Activated naive CD4-positive, alpha-beta T cell treated with anti-CD3 and anti-CD28 coated beads, Interleukin-2, amount 50 U/mL, for 72 hours (primary cell): Measurements from ENCODE around the gene SBNO2. TPM values are rescaled to one million over a fixed set of nuclear protein-coding genes. Genes with fewer than 3 reads are reported as not detected.

Experiments used
- ATAC-seq, 2 donors: fragments of 150-1000 bp; cut with Tn5 transposase; 2 replicates each; pipeline ENCODE4 v1.10.0; 2021; ENCODE audit warnings: mild to moderate bottlenecking in 2 of 2, moderate library complexity in 2 of 2
- DNase-seq, 2 donors: peaks; one replicate each; pipeline ENCODE4 v3.0.0; 2021 to 2022; ENCODE audit warnings: low spot score in 2 of 2
- H3K27ac Mint-ChIP-seq, 2 donors: one replicate each; pipeline ENCODE4 v1.8.0; 2022; ENCODE audit warnings: mild to moderate bottlenecking in 2 of 2, mixed read lengths in 2 of 2
- H3K36me3 Mint-ChIP-seq, 2 donors: one replicate each; pipeline ENCODE4 v1.8.0; 2022; ENCODE audit warnings: mixed read lengths in 2 of 2
- H3K9me3 Mint-ChIP-seq, 2 donors: one replicate each; pipeline ENCODE4 v1.8.0; 2022; ENCODE audit warnings: mixed read lengths in 2 of 2
- total RNA-seq, 2 donors: library from RNA; stranded (reverse); gene quantifications; one replicate each; pipeline ENCODE4 v1.2.3, GENCODE V29; 2022

SBNO2 gene
- total RNA-seq, 2 donors from 2014 or later, result 113 to 144 TPM

- DNase-seq (no peak), ATAC-seq (peak in 1 of 2 donors; percentile 5)
- Mint-ChIP-seq H3K27ac (no peak overlapping the region), H3K9me3 (no peaks in the 10 kb centered on the region), H3K36me3 (no peaks in the 10 kb centered on the region)
Measured at GRCh38 chr19:1109697-1110671, 64.1 kb downstream of the SBNO2 start.

GRCh38 chr19:1109032-1109551, 65.0 kb downstream of the SBNO2 start:
- no peak for ATAC-seq
- Mint-ChIP-seq H3K27ac (no peak overlapping the region), H3K36me3 (no peaks in the 10 kb centered on the region), H3K9me3 (no peaks in the 10 kb centered on the region)
- DNase-seq, result no peak

DNA sequence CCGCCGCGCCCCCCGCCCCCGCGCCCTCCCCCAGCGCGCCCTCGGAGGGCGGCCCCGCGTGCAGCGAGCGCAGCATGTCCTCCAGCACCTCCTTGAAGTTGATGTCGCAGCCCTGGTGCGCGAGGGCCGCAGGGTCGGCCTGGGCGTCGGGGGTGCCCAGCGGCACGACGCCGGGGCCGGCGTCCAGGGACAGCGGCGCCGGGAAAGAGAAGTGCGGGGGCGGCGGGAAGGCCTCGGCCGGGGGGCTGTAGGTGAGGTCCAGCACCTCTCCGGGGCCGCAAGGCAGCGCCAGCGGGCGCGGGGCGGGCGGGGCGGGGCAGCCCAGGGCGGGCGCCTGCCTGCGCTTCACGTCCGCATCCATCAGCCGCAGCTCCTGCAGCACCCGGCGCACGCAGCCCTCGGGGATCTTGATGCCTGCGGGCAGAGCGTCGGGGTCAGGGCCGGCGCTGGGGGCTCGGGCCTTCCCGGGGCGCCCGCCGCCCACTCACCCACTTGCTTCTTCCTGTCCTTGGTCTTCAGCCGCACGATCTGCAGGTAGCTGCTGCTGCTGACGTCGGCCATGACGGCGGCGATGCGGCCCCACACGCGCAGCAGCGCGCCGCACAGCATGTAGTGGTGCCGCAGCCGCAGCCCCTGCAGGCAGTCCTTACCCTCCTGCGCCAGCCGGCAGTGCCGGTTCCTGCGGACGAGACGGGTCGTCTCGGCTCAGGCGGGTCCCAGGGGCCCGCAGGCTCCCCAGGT, 65.6 kb downstream of the SBNO2 start:
- ATAC-seq, result no peak
- Mint-ChIP-seq H3K27ac (no peak overlapping the region), H3K9me3 (no peaks in the 10 kb centered on the region), H3K36me3 (no peaks in the 10 kb centered on the region)
- DNase-seq, result no peak

GRCh38 chr19:1107661-1108261, 66.3 kb downstream of the SBNO2 start:
- no peaks in the 10 kb centered on the region for H3K9me3 Mint-ChIP-seq
- no peak overlapping the region for H3K27ac Mint-ChIP-seq

GRCh38 chr19:1106841-1107660, 67.0 kb downstream of the SBNO2 start:
- H3K27ac Mint-ChIP-seq, result peak overlapping the region; percentile 81 to 82

More at GRCh38 chr19:1107661-1108261, 66.3 kb downstream of the SBNO2 start:
- DNase-seq (no peak), ATAC-seq (no peak)
- H3K36me3 Mint-ChIP-seq, result no peaks in the 10 kb centered on the region

GRCh38 chr19:1105873-1106840, 67.9 kb downstream of the SBNO2 start:
- Mint-ChIP-seq H3K27ac (peak overlapping the region; percentile 60 to 81), H3K36me3 (no peaks in the 10 kb centered on the region), H3K9me3 (no peaks in the 10 kb centered on the region)
- DNase-seq, result peak in 1 of 2 donors; percentile 32
- ATAC-seq, result no peak

More at GRCh38 chr19:1106841-1107660, 67.0 kb downstream of the SBNO2 start:
- H3K9me3 Mint-ChIP-seq, result no peaks in the 10 kb centered on the region
- ATAC-seq, result no peak
- no peaks in the 10 kb centered on the region for H3K36me3 Mint-ChIP-seq
- no peak for DNase-seq

- H3K9me3 Mint-ChIP-seq, result no peaks in the 10 kb centered on the region
- H3K27ac Mint-ChIP-seq, result peak overlapping the region; percentile 60 to 81
- H3K36me3 Mint-ChIP-seq, result peaks cover 0 to under 1% of the 10 kb centered on the region in 2 donors
- no peak for ATAC-seq
- no peak for DNase-seq
Measured at GRCh38 chr19:1105008-1105872, 68.8 kb downstream of the SBNO2 start.

DNA sequence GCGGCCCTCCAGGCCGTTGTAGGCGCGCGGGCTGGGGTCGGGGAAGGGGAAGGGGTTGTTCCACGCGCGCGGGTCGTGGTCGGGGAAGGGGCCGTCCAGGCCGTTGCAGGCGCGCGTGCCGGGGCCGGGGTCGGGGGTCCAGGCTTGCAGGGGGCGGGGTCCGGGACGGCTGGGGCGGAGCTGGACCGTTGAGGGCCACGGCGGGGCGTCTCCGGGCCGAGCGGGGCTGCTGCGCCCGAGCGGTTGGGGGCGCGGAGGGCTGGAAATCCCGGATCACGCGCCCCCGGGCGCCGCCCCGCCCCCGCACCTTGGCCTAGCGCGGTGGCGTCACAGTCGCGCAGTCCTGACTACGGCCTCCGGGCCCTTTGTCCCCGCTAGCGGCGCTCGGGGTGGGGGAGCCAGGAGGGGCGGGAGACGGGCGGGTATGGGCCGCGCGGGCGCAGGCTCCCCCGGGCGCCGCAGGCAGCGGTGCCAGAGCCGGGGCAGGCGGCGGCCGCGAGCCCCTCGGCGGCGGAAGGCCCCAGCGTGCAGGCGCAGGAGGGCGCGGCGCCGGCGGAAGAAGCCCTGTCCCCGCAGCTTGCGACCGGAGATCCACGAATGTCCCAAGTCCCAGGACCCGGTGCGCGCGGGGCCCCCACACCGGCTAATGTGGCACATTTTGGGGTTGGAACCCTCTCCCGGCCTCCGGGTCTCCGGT, 69.6 kb downstream of the SBNO2 start:
- peak overlapping the region in 1 of 2 donors; percentile 59 for H3K27ac Mint-ChIP-seq
- DNase-seq (peak; percentile 72 to 84), ATAC-seq (peak; percentile 25 to 39)
- peaks cover 0 to 6% of the 10 kb centered on the region in 2 donors for H3K9me3 Mint-ChIP-seq
- peaks cover 0 to 8% of the 10 kb centered on the region in 2 donors for H3K36me3 Mint-ChIP-seq

DNA sequence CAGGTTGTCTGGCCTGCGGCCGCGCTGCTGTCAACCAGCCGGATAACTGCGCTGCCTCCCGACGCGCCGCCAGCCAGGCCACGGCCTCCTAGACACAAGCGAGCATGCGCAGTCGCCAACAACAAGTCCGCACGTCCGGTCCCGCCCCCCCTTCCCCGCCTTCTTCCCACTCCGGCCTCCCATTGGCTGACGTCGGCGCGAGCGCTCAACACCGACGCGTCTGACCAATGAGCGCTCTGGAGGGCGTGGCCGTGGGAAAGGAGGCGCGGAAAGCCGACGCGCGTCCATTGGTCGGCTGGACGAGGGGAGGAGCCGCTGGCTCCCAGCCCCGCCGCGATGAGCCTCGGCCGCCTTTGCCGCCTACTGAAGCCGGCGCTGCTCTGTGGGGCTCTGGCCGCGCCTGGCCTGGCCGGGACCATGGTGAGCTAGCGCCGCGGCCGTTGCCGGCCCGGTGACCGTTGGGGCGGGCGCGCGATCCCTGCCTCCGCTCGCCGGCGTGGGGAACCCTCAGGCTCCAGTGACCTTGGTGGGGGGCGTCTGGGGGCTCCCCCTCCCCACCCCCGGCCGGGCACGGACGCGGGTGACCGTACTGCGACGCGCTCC, 70.3 kb downstream of the SBNO2 start, which contains the start of gene GPX4:
TSS of gene GPX4 (plus strand) at position 287 of the 603 bp plus-strand sequence. CDS start at position 337, 50 bp downstream.
- DNase-seq (peak; percentile 96 to 98), ATAC-seq (peak; percentile 67 to 74)
- Mint-ChIP-seq H3K36me3 (peaks cover 0 to 9% of the 10 kb centered on the region in 2 donors), H3K27ac (peak within 1 kb of the TSS; percentile 83 to 96), H3K9me3 (peaks cover 0 to 6% of the 10 kb centered on the region in 2 donors)

DNA sequence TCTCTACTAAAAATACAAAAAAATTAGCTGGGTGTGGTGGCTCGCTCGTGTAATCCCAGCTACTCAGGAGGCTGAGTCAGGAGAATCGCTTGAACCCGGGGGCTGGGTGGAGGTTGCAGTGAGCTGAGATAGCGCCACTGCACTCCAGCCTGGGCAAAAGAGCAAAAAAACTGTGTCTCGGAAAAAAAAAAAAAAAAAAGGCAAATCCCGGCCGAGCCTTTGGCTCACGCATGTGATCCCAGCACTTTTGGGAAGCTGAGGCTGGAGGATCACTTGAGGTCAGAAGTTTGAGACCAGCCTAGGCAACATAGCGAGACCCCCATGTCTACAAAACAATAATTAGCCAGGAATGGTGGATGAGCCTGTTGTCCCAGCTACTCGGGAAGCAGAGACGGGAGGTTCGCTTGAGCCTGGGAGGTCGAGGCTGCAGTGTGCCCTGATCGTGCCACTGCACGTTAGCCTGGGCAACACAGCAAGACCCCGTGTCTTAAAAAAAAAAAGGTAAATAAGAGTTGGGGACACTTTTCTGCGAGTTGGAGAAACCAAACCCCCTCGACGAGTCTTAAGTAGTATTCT, 70.8 kb downstream of the SBNO2 start:
- DNase-seq (no peak), ATAC-seq (no peak)

GRCh38 chr19:1102407-1103131, 71.5 kb downstream of the SBNO2 start:
- Mint-ChIP-seq H3K36me3 (peaks cover 0 to 9% of the 10 kb centered on the region in 2 donors), H3K9me3 (peaks cover 0 to 6% of the 10 kb centered on the region in 2 donors), H3K27ac (peak overlapping the region; percentile 83 to 96)
- DNase-seq (peak; percentile 61 to 89), ATAC-seq (peak; percentile 42 to 58)

More for the DNA sequence above, 70.8 kb downstream of the SBNO2 start:
- Mint-ChIP-seq H3K9me3 (peaks cover 0 to 6% of the 10 kb centered on the region in 2 donors), H3K36me3 (peaks cover 0 to 9% of the 10 kb centered on the region in 2 donors), H3K27ac (peak overlapping the region; percentile 83 to 96)

- Mint-ChIP-seq H3K36me3 (peaks cover 0 to 9% of the 10 kb centered on the region in 2 donors), H3K27ac (peak overlapping the region; percentile 60 to 96), H3K9me3 (peaks cover 0 to 6% of the 10 kb centered on the region in 2 donors)
- DNase-seq (no peak), ATAC-seq (no peak)
Measured at GRCh38 chr19:1101337-1101698, 72.8 kb downstream of the SBNO2 start.
